ENCODE results near the gene TECTA. TPM values are rescaled to one million over a fixed set of nuclear protein-coding genes. Genes with fewer than 3 reads are reported as not detected.

TECTA gene
- total RNA-seq, 1 donor: 0.72 TPM

GRCh38 chr11:121089566-121089965, 11.5 kb upstream of the TECTA start:
- H3K9me3 ChIP-seq (ENCODE audit: low read depth, low read length): no peaks in the 10 kb centered on the region

GRCh38 chr11:121090145-121090721, 10.8 kb upstream of the TECTA start:
- no peak overlapping the region for H3K4me3 ChIP-seq (ENCODE audit: insufficient read depth, low read length)

More at GRCh38 chr11:121089566-121089965, 11.5 kb upstream of the TECTA start:
- DNase-seq (ENCODE audit: insufficient read length, low spot score, missing footprints): no peak
- Histone ChIP-seq H3K27ac (ENCODE audit: low read depth, low read length) (no peak overlapping the region), H4K20me1 (ENCODE audit: insufficient read depth, low read length) (peaks cover 2% of the 10 kb centered on the region), H3K4me1 (ENCODE audit: insufficient read depth, low read length) (peaks cover 7% of the 10 kb centered on the region), H3K36me3 (ENCODE audit: insufficient read depth, low read length) (peaks cover 4% of the 10 kb centered on the region), H3K27me3 (ENCODE audit: insufficient read depth, low read length) (no peaks in the 10 kb centered on the region), H3K79me2 (ENCODE audit: insufficient read depth, low read length) (no peaks in the 10 kb centered on the region), H3K4me2 (ENCODE audit: insufficient read depth, low read length) (no peak overlapping the region), H3K4me3 (ENCODE audit: insufficient read depth, low read length) (no peak overlapping the region), H2AFZ (ENCODE audit: low read length) (no peak overlapping the region)
- TF ChIP-seq CTCF (IDR thresholded peaks at IDR 0.05; ENCODE audit: extremely low read depth, low read depth, low read length): no peak

GRCh38 chr11:121091492-121092152, 9.4 kb upstream of the TECTA start:
- DNase-seq (ENCODE audit: insufficient read length, low spot score, missing footprints): no peak
- Histone ChIP-seq H2AFZ (ENCODE audit: low read length) (no peak overlapping the region), H3K4me3 (ENCODE audit: insufficient read depth, low read length) (no peak overlapping the region), H3K36me3 (ENCODE audit: insufficient read depth, low read length) (peaks cover 4% of the 10 kb centered on the region), H3K79me2 (ENCODE audit: insufficient read depth, low read length) (no peaks in the 10 kb centered on the region), H3K4me1 (ENCODE audit: insufficient read depth, low read length) (peaks cover 4% of the 10 kb centered on the region), H3K9me3 (ENCODE audit: low read depth, low read length) (no peaks in the 10 kb centered on the region), H3K27me3 (ENCODE audit: insufficient read depth, low read length) (no peaks in the 10 kb centered on the region), H4K20me1 (ENCODE audit: insufficient read depth, low read length) (no peaks in the 10 kb centered on the region), H3K27ac (ENCODE audit: low read depth, low read length) (no peak overlapping the region), H3K4me2 (ENCODE audit: insufficient read depth, low read length) (no peak overlapping the region)
- TF ChIP-seq CTCF (IDR thresholded peaks at IDR 0.05; ENCODE audit: extremely low read depth, low read depth, low read length): no peak

More at GRCh38 chr11:121090145-121090721, 10.8 kb upstream of the TECTA start:
- Histone ChIP-seq H2AFZ (ENCODE audit: low read length) (no peak overlapping the region), H4K20me1 (ENCODE audit: insufficient read depth, low read length) (no peaks in the 10 kb centered on the region), H3K4me1 (ENCODE audit: insufficient read depth, low read length) (peaks cover 7% of the 10 kb centered on the region), H3K36me3 (ENCODE audit: insufficient read depth, low read length) (peaks cover 4% of the 10 kb centered on the region), H3K9me3 (ENCODE audit: low read depth, low read length) (no peaks in the 10 kb centered on the region), H3K4me2 (ENCODE audit: insufficient read depth, low read length) (no peak overlapping the region), H3K27ac (ENCODE audit: low read depth, low read length) (no peak overlapping the region), H3K79me2 (ENCODE audit: insufficient read depth, low read length) (no peaks in the 10 kb centered on the region), H3K27me3 (ENCODE audit: insufficient read depth, low read length) (no peaks in the 10 kb centered on the region)
- TF ChIP-seq CTCF (IDR thresholded peaks at IDR 0.05; ENCODE audit: extremely low read depth, low read depth, low read length): no peak
- DNase-seq (ENCODE audit: insufficient read length, low spot score, missing footprints): no peak

- Histone ChIP-seq H4K20me1 (ENCODE audit: insufficient read depth, low read length) (no peaks in the 10 kb centered on the region), H3K27ac (ENCODE audit: low read depth, low read length) (no peak overlapping the region)
- no peak for TF ChIP-seq CTCF (IDR thresholded peaks at IDR 0.05; ENCODE audit: extremely low read depth, low read depth, low read length)
These were observed 5.5 kb upstream of the TECTA start for GRCh38 chr11:121095561-121095960.

More at GRCh38 chr11:121095561-121095960, 5.5 kb upstream of the TECTA start:
- H3K9me3 ChIP-seq (ENCODE audit: low read depth, low read length): no peaks in the 10 kb centered on the region
- no peaks in the 10 kb centered on the region for H3K27me3 ChIP-seq (ENCODE audit: insufficient read depth, low read length)
- no peak overlapping the region for H3K4me2 ChIP-seq (ENCODE audit: insufficient read depth, low read length)
- H2AFZ ChIP-seq (ENCODE audit: low read length): no peak overlapping the region
- H3K36me3 ChIP-seq (ENCODE audit: insufficient read depth, low read length): no peaks in the 10 kb centered on the region
- no peak overlapping the region for H3K4me3 ChIP-seq (ENCODE audit: insufficient read depth, low read length)
- no peaks in the 10 kb centered on the region for H3K79me2 ChIP-seq (ENCODE audit: insufficient read depth, low read length)
- H3K4me1 ChIP-seq (ENCODE audit: insufficient read depth, low read length): no peaks in the 10 kb centered on the region
- DNase-seq (ENCODE audit: insufficient read length, low spot score, missing footprints): no peak

Data from osteoblast (primary cell).